Glomerular endothelial cell (primary cell): ENCODE measurements around the gene CAP1. TPM values are rescaled to one million over a fixed set of nuclear protein-coding genes. Genes with fewer than 3 reads are reported as not detected.
"Not testable (repeated sequence)": the region's sequence is repeated elsewhere in the genome, so short reads cannot be mapped to it uniquely, and the experiment has no call there.

ENCODE experiments used
- DNase-seq: peaks from one replicate; pipeline ENCODE4 v3.0.0-alpha.2; 2011; ENCODE audit warnings: low read depth, low spot score; ENCODE audit errors: extremely low read depth
- total RNA-seq: library from RNA; depleted of rRNA; stranded (reverse); fragments of >200 nt; gene quantifications from 2 replicates; pipeline ENCODE4 v1.2.3, GENCODE V29; 2015

CAP1 gene
- total RNA-seq, 1 donor from 2014 or later = 393 TPM

DNA sequence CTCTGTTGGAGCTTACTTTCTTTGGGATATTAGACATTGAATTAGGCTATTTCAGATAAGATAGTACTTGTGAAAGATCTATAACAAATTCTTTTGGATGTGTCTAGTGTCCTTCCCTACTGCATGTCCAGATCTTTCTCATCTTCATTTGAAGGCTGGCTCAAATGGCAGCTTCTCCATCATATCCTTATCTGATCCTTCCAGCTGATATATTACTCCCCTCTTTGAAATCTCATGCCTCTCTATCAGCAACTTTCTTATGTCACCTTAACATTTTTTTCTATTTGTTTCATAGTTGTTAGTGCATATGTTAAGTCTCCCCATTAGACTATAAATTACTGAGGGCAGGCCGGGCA lies 17.5 kb downstream of the CAP1 start:
- DNase-seq = no peak

GRCh38 chr1:40058453-40059337 lies 18.2 kb downstream of the CAP1 start:
- no peak for DNase-seq

DNA sequence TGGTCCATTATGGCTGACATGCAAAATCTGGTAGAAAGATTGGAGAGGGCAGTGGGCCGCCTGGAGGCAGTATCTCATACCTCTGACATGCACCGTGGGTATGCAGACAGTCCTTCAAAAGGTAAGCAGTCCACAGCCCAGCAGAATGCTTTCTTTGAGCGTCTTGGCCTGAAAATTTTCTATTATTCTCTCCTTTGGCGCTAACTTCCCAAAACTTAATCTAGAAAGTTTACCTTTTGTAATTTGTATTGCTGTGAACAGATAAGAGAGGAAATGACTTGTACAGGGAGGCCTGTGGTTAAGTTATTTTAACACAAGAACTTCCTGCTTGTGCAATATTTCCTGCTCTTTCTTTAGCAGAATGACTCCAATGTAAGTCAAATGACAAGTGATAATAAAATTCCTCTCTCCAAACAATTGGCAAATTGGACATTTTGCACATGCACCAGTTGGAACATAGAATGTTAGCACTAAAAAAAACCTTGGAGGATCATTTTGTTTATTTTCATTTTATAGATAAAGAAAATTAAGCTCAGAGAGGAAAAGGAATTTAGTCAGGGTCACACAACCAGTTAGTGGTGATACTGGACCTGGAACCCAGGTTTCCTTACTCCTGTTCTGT lies 18.9 kb downstream of the CAP1 start:
- no peak for DNase-seq

- DNase-seq = no peak
Observed at GRCh38 chr1:40059960-40060750, 19.6 kb downstream of the CAP1 start.

- DNase-seq = no peak
Observed at GRCh38 chr1:40064797-40065499, 24.4 kb downstream of the CAP1 start.

DNA sequence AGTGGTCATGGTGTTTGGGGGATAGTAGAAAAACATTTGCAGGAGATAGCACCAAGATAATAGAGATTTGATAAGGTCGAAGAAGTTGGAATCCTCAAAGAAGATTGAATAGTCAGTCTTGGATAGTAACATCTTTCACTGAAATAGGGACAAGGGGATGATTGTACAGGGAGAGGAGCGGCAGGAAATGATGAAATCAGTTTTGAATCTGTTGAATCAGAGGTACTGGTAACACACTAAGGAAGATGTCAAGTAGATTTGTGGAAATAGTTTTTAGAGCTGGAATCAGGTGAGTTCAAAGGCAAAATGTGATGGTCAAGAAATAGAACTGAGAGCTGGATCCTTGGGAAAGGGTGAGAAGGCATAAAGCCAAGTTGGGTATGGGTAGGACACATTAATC lies 26.5 kb downstream of the CAP1 start:
- DNase-seq = no peak

- no peak for DNase-seq
Observed at GRCh38 chr1:40067851-40068250, 27.3 kb downstream of the CAP1 start.

DNA sequence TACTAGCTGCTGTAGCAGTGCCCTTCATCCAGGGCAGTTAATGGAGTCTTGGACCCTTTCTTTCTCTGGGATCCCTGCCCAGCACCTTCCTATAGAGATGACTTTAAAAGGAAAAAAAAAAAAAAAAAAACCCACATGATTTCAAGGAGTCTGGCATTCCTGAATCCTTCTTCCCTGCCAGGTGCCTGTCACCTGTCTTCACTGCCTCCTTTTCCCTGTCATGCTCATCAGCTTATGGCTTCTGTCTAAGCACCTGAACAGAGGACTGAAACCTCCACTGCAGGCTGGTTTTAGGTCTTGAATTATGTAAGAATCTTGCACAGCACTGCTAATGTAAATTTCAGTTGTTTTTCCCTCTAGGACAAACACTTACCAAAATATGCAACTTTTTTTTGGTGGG lies 31.6 kb downstream of the CAP1 start:
- no peak for DNase-seq

- DNase-seq = no peak
Observed at GRCh38 chr1:40073062-40073461, 32.5 kb downstream of the CAP1 start.

DNA sequence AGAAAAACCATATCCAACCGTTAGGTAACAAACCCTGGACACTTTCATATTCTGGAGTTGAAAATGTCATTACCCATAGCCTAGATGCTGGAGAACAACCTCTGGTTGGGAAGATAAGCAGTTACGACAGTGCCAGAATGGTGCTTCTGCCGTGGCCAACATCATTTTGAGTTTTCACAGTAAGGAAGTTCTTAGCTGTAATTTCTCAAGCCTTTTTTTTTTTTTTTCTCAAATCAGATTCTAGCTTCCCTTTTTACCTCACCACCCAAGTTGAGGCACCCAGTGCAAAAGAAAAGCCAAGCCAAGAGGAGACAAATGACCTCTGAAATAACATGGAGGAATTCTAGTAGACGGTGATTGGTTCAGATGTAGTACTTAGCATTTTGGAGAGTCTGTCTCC lies 34.7 kb downstream of the CAP1 start:
- no peak for DNase-seq

GRCh38 chr1:40076895-40077312 lies 36.4 kb downstream of the CAP1 start:
- DNase-seq = no peak

GRCh38 chr1:40078512-40079333 lies 38.2 kb downstream of the CAP1 start:
- no peak for DNase-seq

DNA sequence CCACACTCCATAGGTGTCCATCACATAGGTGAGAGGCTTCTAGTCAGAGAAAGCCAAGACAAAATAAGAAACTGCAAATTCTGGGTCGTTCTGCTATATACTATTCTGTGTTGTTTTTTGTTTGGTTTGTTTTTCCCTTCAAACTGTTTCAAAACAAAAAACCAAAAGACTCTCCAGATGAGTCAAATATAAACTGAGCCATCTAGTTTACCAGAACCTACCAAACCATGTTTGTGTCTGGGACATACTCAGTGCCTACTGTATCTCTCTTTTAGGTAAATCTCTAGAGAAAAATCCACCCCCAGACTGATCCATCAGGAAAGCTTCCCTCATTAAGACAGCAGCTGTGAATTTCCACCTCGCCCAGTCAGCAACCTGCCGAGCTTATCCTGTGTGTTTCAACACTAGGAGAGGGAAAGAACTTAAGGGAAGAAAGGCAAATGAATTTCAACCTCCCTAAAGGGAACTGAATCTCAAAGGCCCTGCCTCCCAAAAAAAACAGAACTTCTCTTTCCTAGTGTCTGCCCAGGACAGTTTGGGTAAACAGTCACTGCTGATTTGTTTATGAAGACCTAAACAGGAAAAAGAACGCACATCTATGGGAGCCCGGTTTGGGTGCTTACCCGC lies 39.4 kb downstream of the CAP1 start:
- no peak for DNase-seq

DNA sequence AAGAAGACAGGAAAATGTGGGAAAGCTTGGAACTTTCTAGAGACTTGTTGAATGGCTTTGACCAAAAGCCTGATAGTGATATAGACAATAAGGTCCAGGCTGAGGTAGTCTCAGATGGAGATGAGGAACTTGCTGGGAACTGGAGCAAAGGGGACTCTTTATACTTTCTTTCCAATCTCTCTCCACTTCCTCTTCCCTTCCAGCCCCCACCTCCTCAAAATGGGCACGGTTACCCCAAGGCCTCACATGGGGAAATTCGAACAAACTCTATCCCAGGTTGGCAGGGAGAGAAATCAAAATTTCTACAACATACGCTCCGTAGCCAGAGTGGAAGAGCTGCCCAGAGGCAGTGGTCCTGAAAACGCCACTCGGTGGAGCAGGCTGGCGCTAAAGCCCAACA lies 41.3 kb downstream of the CAP1 start:
- no peak for DNase-seq

GRCh38 chr1:40084750-40085149 lies 44.2 kb downstream of the CAP1 start:
- DNase-seq = not testable (repeated sequence)

GRCh38 chr1:40090652-40091355 lies 50.3 kb downstream of the CAP1 start:
- no peak for DNase-seq

DNA sequence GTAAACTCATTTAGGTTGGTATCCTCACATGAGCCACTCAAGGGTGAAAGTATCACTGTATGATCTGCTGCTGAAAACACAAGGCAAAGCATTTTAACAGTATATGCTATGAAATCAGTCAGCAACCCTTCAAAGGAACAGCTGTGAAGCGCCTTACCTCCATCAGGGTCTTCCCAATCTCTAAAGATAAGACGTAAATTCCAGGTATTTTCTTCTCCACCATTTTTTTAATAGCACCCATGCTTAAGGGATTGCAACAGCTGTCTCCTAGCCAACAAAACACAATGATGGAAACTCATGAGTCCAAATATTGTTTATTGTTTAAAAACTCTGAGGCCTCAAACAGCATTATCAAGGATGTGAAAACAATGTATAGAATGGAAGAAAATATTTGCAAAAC lies 51.7 kb downstream of the CAP1 start:
- no peak for DNase-seq

DNA sequence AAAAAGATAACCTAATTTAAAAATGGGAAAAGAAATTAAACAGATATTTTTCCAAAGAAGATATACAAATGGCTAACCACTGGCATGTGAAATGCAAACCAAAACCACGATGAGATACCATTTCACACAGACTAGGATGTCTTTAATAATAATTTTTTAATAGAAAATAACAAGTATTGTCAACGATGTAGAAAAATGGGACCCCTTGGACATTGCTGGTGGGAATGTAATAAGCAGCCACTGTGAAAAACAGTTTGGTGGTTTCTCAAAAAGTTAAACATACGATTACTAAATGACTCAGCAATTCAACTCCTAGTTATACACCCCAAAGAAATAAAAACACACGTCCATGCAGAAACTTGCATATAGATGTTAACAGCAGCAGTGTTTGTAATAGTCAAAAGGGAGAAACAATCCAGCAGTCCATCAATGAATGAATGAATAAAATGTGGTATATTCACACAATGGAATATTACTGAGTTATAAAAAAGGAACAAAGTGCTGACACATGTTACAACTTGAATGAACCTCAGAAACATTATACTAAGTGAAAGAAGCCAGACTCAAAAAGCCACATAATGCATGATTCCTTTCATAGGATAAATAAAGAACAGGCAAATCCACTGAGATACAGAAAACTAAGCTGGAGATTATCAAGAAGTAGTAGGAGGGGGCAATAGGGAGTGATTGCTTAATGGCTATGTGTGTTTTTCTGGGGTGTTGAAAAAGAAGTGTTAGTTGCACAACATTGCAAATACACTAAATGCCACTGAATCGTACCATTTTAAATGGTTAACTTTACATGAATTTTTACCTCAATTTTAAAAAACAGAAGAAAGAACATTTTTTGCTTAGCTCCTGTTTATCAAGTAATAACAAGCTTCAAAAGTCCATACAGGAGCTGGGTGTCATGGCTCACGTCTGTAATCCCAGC lies 52.4 kb downstream of the CAP1 start:
- no peak for DNase-seq
